GM21515 (cell line): Measurements from ENCODE around the gene WDR35.

Source experiments
- ATAC-seq: cut with Tn5 transposase; IDR thresholded peaks from one replicate; pipeline ENCODE4 v1.9.1; 2021; ENCODE audit not compliant: unreplicated experiment

Gene WDR35

GRCh38 chr2:19872302-19872701 lies 117.6 kb downstream of the WDR35 start:
- ATAC-seq, result no peak

DNA sequence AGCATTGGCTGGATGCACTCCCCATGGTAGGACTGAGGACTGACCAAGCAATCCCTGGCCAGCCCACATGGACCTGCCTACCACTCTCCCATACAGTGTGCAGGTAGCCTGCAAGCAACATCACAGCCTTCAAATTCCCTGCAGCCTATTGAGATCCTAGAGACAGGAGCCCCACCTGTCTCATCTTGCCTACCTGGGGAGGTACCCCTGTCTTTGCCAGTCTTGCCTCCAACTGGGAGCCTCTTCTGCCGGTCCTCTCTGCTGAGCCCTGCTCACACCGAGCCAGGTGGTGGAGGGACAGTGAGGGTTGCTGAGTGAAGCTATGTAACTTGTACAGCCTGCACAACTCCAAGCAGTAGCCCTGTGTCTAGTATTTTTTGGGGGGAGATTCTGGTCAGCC lies 118.1 kb downstream of the WDR35 start:
- ATAC-seq, result no peak

DNA sequence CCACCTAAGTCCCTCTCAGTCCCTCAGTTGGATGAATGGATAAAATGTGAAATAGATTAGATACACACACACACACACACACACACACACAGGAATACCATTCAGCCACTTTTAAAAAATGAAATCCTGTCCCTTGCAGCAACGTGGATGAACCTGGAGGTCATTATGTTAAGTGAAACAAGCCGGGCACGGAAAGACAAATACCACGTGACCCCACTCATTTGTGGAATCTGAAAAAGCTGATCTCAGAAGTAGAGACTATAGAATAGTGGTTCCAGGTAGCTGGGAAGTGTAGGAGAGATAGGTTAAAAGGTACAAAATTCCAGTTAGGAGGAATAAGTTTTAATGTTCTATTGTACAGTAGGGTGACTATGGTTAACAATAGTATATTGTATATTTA lies 119.1 kb downstream of the WDR35 start:
- no peak for ATAC-seq

DNA sequence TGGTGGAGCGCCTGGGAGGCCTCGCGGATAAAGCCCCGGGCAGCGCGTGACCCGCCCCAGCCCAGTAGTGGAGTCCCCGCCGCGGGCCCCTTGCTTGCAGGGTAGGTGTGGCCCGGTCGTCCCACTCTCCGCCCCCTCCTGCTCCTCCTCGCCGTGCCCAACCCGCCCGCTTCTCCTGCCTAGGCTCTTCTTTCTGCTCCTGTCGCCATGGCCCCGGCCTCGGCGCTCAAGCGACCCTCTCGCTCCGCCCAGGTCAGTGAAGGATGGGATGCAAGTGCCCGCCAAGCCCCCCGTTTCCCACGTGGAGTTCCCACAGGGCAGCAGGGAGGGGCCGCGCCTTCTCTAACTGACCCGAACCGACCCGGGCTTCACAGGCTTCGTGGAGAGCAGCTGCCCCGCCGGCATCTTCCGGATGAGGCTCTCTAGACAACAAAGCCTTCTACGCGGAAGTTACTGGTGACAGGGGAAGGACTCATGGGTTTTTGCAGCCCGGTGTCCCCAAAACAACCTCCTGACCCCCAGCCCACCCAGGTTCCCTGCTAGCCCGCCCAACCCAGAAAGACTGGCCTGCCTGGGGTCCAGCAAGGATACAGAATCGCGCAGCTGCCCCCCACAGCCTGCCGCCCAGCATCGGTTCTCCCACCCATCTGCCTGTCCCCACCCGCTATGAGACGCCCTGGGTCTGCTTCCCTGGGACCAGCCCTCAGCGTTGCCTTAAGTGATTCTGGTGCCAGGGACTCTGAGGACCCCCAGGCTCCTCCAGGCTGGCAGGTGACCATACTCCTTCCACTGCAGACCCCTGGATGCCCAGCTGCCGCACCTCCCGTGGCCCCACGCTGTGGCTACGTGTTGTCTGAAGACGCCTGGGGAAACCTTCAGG lies 121.0 kb downstream of the WDR35 start:
- ATAC-seq, result peak; percentile 87

DNA sequence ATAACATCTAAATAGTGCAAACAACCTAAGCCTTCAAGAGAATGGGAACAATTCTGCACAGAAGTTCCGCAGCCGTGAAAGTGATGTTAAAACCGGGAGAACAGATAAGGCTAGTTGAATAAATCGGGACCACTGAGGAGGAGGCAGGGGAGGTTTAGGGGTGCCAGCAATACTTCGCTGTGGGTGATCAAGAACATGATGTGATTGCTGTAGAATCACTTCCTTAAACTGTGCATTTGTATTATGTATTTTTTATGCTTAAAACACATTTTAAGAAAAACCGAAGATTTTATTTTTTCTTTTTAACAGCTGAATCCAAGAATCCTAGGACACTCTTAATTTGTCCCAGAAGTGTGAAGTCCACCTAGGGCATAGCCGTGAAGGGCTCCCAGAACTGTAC lies 121.7 kb downstream of the WDR35 start:
- peak; percentile 9 for ATAC-seq

DNA sequence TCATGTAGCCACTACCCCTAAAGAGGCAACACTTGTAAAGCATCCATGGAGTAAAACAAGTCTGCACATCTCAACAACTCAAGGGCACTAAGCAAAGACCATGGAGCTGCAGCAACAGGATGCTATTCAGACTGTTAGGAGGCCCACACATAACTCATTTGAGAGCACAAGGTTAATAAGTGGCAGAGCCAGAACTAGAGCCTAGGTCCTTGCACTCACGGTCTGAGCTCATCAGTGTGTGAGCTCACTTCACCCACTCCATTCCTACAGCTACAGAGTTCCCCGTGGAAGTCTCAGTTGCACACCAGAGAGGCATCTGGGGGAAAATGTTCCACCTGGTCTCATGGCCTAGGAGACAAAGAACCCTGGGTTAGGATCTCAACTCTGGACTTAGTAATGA lies 123.1 kb downstream of the WDR35 start:
- no peak for ATAC-seq

- ATAC-seq, result no peak
Observed at GRCh38 chr2:19865151-19865550, 124.8 kb downstream of the WDR35 start.

DNA sequence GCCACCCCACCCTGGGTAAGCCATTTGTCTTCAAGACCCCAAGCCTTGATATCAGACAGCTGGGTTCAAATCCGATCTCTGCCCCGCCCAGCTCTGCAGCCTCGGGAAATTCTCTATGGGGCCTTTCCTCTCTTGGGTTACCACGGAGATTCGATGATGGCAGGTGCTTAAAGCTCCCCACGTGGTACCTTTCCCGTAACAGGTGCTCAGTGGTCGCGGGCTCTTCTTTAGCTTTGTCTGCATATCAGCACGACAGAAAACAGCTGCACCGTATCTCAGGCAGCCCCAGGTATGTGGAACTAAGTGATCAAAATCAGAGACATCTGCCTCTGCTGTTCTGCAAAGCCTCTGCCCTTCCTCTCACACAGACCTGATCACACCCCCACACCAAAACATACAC lies 125.5 kb downstream of the WDR35 start:
- no peak for ATAC-seq

GRCh38 chr2:19863303-19864041 lies 126.4 kb downstream of the WDR35 start:
- peak; percentile 79 for ATAC-seq

DNA sequence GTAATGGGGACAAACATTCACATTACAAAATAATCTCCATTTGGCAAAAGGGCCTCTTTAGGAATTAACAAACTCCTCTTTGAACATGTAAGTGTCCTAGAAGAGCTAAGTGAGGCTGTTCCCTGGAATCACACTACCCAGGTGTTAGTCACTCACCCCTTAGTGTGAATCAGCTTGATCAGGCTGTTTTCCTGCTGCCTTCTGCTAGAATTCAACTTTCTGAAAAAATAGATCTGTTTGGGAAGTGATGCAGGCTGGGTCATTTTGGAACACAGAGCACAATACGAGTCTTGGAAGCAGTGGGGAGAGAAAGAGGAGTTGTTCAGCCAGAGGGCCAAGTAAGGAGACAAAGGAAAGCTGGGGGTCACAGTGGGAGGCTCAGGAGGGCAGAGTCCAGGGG lies 128.1 kb downstream of the WDR35 start:
- ATAC-seq, result no peak
